Glutamatergic neuron (in vitro differentiated cells): Measurements from ENCODE around the gene ESRRG. TPM values are rescaled to one million over a fixed set of nuclear protein-coding genes. Genes with fewer than 3 reads are reported as not detected.

Source experiments
- DNase-seq: peaks from one replicate; pipeline ENCODE4 v3.0.0; 2022
- H3K27ac Mint-ChIP-seq: one replicate; pipeline ENCODE4 v1.8.0; 2020; ENCODE audit warnings: mild to moderate bottlenecking, mixed read lengths, inconsistent platforms; ENCODE audit not compliant: unreplicated experiment
- H3K27me3 Mint-ChIP-seq: one replicate; pipeline ENCODE4 v1.8.0; 2020; ENCODE audit warnings: mild to moderate bottlenecking, moderate library complexity, mixed read lengths, inconsistent platforms; ENCODE audit not compliant: unreplicated experiment
- H3K36me3 Mint-ChIP-seq: one replicate; pipeline ENCODE4 v1.8.0; 2020; ENCODE audit warnings: mild to moderate bottlenecking, mixed read lengths, inconsistent platforms; ENCODE audit not compliant: unreplicated experiment
- H3K4me1 Mint-ChIP-seq: one replicate; pipeline ENCODE4 v1.8.0; 2020; ENCODE audit warnings: mild to moderate bottlenecking, low read depth, mixed read lengths, inconsistent platforms; ENCODE audit not compliant: unreplicated experiment
- H3K4me3 Mint-ChIP-seq: one replicate; pipeline ENCODE4 v1.8.0; 2020; ENCODE audit warnings: mild to moderate bottlenecking, mixed read lengths, inconsistent platforms; ENCODE audit not compliant: unreplicated experiment
- H3K9me3 Mint-ChIP-seq: one replicate; pipeline ENCODE4 v1.8.0; 2020; ENCODE audit warnings: mild to moderate bottlenecking, moderate library complexity, mixed read lengths, inconsistent platforms; ENCODE audit not compliant: unreplicated experiment
- total RNA-seq: library from RNA; stranded (reverse); fragmentation: NEBNext Ultra II Directional; extraction: Animal tissue kit (Norgen Biotek cat#: 25700); gene quantifications from one replicate; pipeline ENCODE4 v1.2.1, GENCODE V29; 2021; ENCODE audit not compliant: unreplicated experiment
- TF ChIP-seq, protein P1 (sequence below): fragments of 200-600 bp; sonication (generic); IDR thresholded peaks from one replicate; pipeline ENCODE4 v1.5.0; 2021; ENCODE audit not compliant: partially characterized antibody, unreplicated experiment

Gene ESRRG
- total RNA-seq, 1 donor from 2014 or later = 9.0 TPM

DNA sequence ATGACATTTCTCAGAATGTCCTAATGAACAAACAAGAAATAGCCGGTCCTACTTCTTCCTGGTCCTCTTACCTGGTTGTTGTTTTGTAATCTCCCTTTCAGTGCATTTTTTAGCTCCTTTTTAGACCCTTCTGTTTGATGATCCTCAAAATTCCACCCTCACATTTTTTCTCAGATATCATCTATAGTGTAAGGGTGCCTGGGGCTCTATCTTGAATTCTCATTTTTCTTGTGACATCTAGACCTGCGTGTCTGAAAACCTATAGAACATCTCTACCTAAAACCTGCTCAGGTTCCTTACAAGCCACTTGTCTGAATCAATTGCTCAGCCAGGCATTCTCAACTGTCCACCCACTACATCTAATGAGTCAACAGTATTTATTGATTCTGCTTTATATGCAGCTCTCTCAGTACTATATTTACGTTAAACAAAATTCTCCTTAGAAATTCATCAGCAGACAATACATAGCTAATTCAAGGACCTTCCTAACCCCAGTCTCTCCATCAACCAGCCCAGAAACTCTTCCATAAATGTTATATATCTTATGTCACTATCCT is 263.5 kb downstream of the ESRRG start:
- no peaks in the 10 kb centered on the region for H3K36me3 Mint-ChIP-seq
- H3K4me3 Mint-ChIP-seq = no peak overlapping the region
- no peaks in the 10 kb centered on the region for H3K9me3 Mint-ChIP-seq
- TF ChIP-seq, protein P1, sequence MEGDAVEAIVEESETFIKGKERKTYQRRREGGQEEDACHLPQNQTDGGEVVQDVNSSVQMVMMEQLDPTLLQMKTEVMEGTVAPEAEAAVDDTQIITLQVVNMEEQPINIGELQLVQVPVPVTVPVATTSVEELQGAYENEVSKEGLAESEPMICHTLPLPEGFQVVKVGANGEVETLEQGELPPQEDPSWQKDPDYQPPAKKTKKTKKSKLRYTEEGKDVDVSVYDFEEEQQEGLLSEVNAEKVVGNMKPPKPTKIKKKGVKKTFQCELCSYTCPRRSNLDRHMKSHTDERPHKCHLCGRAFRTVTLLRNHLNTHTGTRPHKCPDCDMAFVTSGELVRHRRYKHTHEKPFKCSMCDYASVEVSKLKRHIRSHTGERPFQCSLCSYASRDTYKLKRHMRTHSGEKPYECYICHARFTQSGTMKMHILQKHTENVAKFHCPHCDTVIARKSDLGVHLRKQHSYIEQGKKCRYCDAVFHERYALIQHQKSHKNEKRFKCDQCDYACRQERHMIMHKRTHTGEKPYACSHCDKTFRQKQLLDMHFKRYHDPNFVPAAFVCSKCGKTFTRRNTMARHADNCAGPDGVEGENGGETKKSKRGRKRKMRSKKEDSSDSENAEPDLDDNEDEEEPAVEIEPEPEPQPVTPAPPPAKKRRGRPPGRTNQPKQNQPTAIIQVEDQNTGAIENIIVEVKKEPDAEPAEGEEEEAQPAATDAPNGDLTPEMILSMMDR = no peak
- DNase-seq = no peak
- H3K27me3 Mint-ChIP-seq = no peaks in the 10 kb centered on the region
- H3K4me1 Mint-ChIP-seq = peaks cover 3% of the 10 kb centered on the region
- no peak overlapping the region for H3K27ac Mint-ChIP-seq

DNA sequence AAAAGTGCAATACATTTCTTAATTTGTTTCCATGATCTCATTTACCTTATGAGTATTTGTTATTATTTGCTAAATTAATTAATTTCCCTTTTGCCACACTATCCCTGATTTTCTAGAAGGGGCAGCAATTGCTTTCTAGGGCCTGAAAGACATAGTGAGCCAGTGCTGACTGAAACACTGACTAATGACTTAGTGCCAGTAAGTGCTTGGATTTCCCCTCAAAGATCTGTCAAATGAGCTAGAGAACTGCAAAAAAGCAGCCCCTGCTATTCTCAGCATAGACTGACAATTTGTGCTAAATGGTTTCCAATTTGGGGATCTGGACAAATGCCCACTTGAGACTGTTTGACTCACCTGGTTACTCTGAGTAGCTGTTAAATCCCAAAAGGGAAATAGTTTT is 264.4 kb downstream of the ESRRG start:
- Mint-ChIP-seq H3K4me3 (no peak overlapping the region), H3K27ac (no peak overlapping the region), H3K9me3 (no peaks in the 10 kb centered on the region), H3K27me3 (no peaks in the 10 kb centered on the region), H3K4me1 (peaks cover 3% of the 10 kb centered on the region), H3K36me3 (no peaks in the 10 kb centered on the region)
- TF ChIP-seq, protein P1 = no peak
- DNase-seq = no peak

DNA sequence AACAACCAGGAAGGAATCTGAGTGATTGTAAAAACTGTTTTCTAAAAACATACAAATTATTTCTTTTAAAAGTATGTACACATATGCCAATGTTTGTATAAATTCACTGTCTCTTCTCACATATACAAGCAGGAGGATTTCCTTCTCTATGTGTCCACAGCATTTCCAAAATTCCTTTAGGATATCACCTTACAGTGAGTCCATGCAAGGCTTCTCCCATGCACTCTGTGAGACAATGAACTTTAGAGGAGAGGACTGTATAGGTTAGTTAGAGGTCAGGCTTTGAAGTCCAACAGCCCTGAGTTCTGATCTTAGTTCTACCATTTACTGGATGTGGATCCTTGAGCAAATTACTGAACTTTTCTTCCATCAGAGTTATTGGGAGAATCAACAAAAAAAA is 265.9 kb downstream of the ESRRG start:
- Mint-ChIP-seq H3K9me3 (no peaks in the 10 kb centered on the region), H3K27me3 (no peaks in the 10 kb centered on the region), H3K4me3 (no peak overlapping the region), H3K4me1 (peaks cover 3% of the 10 kb centered on the region), H3K27ac (no peak overlapping the region), H3K36me3 (no peaks in the 10 kb centered on the region)
- TF ChIP-seq, protein P1 = no peak
- no peak for DNase-seq

DNA sequence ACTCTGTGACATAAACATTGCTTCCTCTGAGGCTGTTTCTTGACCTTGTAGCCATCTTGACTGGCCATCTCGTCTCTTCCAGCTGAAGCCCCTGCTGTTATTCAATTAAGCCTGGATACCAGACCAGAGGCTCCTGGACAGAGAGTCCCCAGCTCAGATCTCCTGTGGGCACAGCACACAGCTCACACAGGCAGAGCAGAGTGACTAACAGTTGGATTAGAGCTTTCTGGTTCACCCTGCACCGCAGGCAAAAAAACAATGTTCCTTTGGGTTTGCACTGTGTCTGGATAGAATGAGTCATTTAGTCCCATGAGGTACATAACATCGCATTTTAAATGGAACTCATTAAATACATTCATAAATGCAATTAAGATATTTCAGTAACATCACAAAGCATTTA is 266.5 kb downstream of the ESRRG start:
- H3K27ac Mint-ChIP-seq = no peak overlapping the region
- TF ChIP-seq, protein P1 = no peak
- no peaks in the 10 kb centered on the region for H3K9me3 Mint-ChIP-seq
- H3K4me1 Mint-ChIP-seq = peaks cover 3% of the 10 kb centered on the region
- no peak overlapping the region for H3K4me3 Mint-ChIP-seq
- no peak for DNase-seq
- H3K27me3 Mint-ChIP-seq = no peaks in the 10 kb centered on the region
- no peaks in the 10 kb centered on the region for H3K36me3 Mint-ChIP-seq

DNA sequence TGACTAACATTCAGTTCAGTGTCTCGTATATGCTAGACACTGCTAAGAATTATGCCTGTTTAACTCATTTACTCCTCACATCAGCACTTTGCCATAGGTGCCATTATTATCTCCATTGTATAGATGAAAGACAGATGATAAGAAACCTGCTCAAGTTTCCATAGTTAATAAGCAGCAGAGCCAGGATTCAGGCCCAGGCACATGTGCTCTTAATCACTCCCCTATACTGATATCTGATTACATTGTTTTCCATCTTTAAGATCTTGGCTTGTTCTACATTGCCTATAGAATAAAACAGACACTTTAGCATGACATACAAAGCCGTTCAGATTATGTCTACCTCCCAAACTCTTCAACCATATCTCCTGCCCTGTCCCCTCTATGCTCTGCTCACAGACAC is 269.5 kb downstream of the ESRRG start:
- DNase-seq = no peak
- H3K27me3 Mint-ChIP-seq = no peaks in the 10 kb centered on the region
- no peaks in the 10 kb centered on the region for H3K9me3 Mint-ChIP-seq
- H3K36me3 Mint-ChIP-seq = no peaks in the 10 kb centered on the region
- TF ChIP-seq, protein P1 = no peak
- H3K4me1 Mint-ChIP-seq = peaks cover 3% of the 10 kb centered on the region
- H3K27ac Mint-ChIP-seq = no peak overlapping the region
- no peak overlapping the region for H3K4me3 Mint-ChIP-seq
